Ovary (tissue), 3 donors: Measurements from ENCODE around the gene SNX30.

ENCODE experiments used
- POLR2A ChIP-seq: fragments of 450-650 bp; IDR thresholded peaks from one replicate; pipeline ENCODE4 v1.6.1; 2017; ENCODE audit warnings: antibody characterized with exemption, mild to moderate bottlenecking, moderate library complexity
- TF ChIP-seq, protein P1 (sequence below), 3 donors: fragments of 450-650 bp in 2 of 3; fragments of 200-600 bp in 1 of 3; IDR thresholded peaks; one replicate each; pipeline versions ENCODE4 v1.5.1 to v1.8.0; 2016 to 2022; ENCODE audit warnings: antibody characterized with exemption in 3 of 3, mild to moderate bottlenecking in 1 of 3
- donor health status: DM: no; HTN: no; CAD: no.

DNA sequence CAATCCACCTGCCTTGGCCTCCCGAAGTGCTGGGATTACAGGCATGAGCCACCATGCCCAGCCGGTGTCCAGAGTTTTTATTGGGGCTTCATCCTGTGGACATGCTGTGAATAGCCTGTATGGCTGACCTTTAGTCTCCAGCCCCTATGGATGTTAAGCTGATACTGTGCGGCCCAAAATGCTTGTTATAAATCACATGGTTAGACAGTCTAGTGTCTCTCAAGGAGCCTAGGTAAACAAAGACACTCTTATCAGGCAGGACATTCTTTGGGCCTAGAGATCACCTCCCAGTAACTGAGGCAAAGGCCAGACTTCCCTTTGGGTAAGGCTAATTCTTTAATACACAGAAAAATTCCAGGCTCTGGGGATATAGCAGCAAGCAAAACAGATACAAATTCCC is 162.1 kb downstream of the SNX30 start:
- TF ChIP-seq, protein P1, sequence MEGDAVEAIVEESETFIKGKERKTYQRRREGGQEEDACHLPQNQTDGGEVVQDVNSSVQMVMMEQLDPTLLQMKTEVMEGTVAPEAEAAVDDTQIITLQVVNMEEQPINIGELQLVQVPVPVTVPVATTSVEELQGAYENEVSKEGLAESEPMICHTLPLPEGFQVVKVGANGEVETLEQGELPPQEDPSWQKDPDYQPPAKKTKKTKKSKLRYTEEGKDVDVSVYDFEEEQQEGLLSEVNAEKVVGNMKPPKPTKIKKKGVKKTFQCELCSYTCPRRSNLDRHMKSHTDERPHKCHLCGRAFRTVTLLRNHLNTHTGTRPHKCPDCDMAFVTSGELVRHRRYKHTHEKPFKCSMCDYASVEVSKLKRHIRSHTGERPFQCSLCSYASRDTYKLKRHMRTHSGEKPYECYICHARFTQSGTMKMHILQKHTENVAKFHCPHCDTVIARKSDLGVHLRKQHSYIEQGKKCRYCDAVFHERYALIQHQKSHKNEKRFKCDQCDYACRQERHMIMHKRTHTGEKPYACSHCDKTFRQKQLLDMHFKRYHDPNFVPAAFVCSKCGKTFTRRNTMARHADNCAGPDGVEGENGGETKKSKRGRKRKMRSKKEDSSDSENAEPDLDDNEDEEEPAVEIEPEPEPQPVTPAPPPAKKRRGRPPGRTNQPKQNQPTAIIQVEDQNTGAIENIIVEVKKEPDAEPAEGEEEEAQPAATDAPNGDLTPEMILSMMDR (IDR thresholded peaks at IDR 0.05) = no peak
- no peak for TF ChIP-seq POLR2A
